SH-SY5Y (cell line): Measurements from ENCODE around the gene PRDX5.

Source experiments
- GATA2 ChIP-seq: IDR thresholded peaks from 2 replicates; pipeline ENCODE4 v1.6.1; 2011; ENCODE audit warnings: mild to moderate bottlenecking, low read depth, low read length
- GATA3 ChIP-seq: IDR thresholded peaks from 2 replicates; pipeline ENCODE4 v1.6.1; 2011; ENCODE audit warnings: low read depth, mild to moderate bottlenecking, low read length, moderate library complexity

DNA sequence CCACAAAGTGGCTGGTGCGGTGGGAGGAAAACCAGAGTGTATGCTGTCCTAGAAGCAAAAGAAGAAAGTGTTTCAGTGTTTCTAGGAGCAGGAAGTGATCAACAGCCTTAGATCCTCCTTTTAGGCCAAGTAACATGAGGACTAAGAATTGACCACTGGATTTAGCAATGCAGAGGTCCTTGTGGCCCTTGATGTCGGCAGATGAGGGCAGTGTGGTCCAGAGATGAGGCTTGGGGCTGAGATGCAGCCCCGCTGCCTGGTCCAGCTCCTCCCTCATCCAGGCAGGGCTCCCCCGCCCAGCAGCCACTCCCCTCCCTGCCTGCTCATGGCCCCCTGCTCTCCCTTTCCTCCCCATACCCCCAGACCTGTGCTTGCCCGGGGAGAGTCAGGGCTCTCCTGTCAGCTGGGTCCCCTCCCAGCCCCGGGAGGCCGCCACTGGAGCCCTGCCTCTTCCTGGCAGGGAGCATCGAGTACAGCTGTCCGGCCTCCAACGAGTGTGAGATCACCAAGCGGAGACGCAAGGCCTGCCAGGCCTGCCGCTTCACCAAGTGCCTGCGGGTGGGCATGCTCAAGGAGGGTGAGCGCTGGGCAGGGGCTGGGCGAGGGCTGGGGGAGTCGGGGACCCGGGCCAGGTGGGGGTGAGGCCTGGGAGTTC lies 4.3 kb upstream of the PRDX5 start:
- TF ChIP-seq GATA3 (no peak), GATA2 (no peak)
